IPS-20b (cell line): ENCODE results near the gene RPL9.

Source experiments
- H3K27ac ChIP-seq: one replicate; pipeline ENCODE4 v1.5.1; 2013; ENCODE audit warnings: low read length
- H3K27me3 ChIP-seq: 2 replicates; pipeline ENCODE4 v1.6.1; 2013; ENCODE audit warnings: mild to moderate bottlenecking, low read length, inconsistent platforms; ENCODE audit not compliant: insufficient read depth
- H3K36me3 ChIP-seq: 2 replicates; pipeline ENCODE4 v1.6.1; 2013; ENCODE audit warnings: low read depth, mild to moderate bottlenecking, inconsistent platforms, low read length, moderate library complexity; ENCODE audit not compliant: insufficient read depth
- H3K4me1 ChIP-seq: 2 replicates; pipeline ENCODE4 v1.6.1; 2013; ENCODE audit warnings: mild to moderate bottlenecking, control low read depth, inconsistent platforms, low read length, moderate library complexity; ENCODE audit not compliant: insufficient read depth
- H3K4me3 ChIP-seq: 2 replicates; pipeline ENCODE4 v1.5.1; 2013; ENCODE audit warnings: mild to moderate bottlenecking, low read length, inconsistent platforms
- H3K9ac ChIP-seq: 2 replicates; pipeline ENCODE4 v1.6.1; 2013; ENCODE audit warnings: low read depth, mild to moderate bottlenecking, inconsistent platforms, low read length, moderate library complexity
- H3K9me3 ChIP-seq: 2 replicates; pipeline ENCODE4 v1.6.1; 2013; ENCODE audit warnings: mild to moderate bottlenecking, low read depth, low read length, inconsistent platforms; ENCODE audit not compliant: insufficient read depth

RPL9 gene

DNA sequence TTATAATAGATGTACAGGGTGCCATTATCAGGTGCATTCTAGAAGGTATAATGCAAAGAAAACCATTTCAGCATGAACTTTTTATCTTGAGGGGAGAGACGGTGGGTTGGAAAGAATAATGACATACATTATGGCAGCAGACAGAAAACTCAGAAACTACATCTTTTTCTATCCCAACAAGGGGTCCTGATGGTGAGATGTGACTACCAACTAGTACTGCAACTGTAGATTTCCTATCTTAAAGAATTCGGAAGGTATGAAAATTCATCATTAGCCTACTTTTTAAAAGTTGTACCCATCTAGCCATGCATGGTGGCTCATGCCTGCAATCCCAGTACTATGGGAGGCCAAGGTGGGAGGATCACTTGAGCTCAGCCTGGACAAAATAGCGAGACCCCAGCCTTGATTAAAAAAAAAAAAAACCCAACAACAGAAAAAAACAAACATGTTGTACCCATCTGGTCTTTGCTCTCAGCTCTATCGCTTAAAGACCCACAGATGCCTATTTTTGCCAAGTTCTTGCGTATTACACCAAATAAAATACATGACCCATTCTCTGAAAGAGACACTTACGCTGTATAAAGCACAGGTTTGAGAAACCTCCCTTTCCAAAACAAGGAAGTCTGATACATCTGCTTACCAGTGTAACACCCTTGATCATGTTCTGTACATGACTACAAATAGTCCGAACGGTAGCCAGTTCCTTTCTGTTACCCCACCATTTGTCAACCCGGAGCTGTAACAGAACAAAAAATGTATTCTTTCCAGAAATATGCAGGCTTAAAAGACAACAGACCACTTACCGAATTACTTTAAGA, 1.6 kb downstream of the RPL9 start:
- Histone ChIP-seq H3K9ac (peak overlapping the region; percentile 99), H3K9me3 (no peaks in the 10 kb centered on the region), H3K27ac (peak overlapping the region; percentile 91), H3K4me1 (peaks cover 10% of the 10 kb centered on the region; the same call in 1 of the 2 replicates), H3K4me3 (peak overlapping the region; percentile 98), H3K36me3 (peaks cover 74% of the 10 kb centered on the region), H3K27me3 (no peaks in the 10 kb centered on the region)

DNA sequence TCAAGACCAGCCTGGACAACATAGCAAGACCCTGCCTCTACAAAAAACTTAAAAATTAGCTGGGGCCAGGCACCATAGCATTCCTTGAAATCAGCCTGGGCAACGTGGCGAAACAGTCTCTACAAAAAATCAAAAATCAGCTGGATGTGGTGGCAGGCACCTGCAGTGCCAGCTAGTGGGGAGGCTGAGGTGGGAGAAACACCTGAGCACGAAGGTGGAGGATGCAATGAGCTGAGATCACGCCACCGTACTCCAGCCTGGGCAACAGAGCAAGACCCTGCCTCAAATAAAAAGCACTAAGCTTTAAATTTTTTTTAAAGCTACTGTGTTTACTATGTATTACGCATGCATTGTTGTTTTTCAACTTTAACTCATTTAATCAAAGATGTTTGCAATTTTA, 3.2 kb downstream of the RPL9 start:
- peak overlapping the region; percentile 98; the same call in 1 of the 2 replicates for H3K4me3 ChIP-seq
- H3K9me3 ChIP-seq: no peaks in the 10 kb centered on the region
- peak overlapping the region; percentile 99; the same call in 1 of the 2 replicates for H3K9ac ChIP-seq
- no peaks in the 10 kb centered on the region for H3K27me3 ChIP-seq
- peaks cover 10% of the 10 kb centered on the region; the same call in 1 of the 2 replicates for H3K4me1 ChIP-seq
- H3K36me3 ChIP-seq: peaks cover 80% of the 10 kb centered on the region
- H3K27ac ChIP-seq: no peak overlapping the region

DNA sequence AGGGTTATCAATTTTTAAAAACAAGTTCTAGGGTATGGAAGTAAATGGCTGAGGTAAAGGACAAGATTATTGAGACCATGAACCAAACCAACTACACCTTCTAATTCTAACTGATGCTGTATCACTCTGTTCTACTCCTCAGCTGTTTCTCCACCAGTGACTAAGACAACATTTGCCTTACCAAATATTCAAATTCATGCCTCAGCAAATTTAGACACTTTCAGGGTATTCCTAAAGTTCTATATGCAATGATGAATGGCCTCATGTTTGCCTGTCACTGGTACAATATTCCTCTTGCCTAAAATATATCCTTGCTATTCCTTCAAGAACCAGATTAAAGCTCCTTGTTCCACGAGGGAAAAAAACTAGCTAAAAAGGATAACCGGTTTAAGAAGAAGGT, 5.0 kb downstream of the RPL9 start:
- no peak overlapping the region for H3K9ac ChIP-seq
- no peaks in the 10 kb centered on the region for H3K9me3 ChIP-seq
- no peaks in the 10 kb centered on the region for H3K27me3 ChIP-seq
- no peak overlapping the region for H3K27ac ChIP-seq
- peaks cover 86% of the 10 kb centered on the region for H3K36me3 ChIP-seq
- H3K4me3 ChIP-seq: no peak overlapping the region
- peaks cover 10% of the 10 kb centered on the region; the same call in 1 of the 2 replicates for H3K4me1 ChIP-seq

DNA sequence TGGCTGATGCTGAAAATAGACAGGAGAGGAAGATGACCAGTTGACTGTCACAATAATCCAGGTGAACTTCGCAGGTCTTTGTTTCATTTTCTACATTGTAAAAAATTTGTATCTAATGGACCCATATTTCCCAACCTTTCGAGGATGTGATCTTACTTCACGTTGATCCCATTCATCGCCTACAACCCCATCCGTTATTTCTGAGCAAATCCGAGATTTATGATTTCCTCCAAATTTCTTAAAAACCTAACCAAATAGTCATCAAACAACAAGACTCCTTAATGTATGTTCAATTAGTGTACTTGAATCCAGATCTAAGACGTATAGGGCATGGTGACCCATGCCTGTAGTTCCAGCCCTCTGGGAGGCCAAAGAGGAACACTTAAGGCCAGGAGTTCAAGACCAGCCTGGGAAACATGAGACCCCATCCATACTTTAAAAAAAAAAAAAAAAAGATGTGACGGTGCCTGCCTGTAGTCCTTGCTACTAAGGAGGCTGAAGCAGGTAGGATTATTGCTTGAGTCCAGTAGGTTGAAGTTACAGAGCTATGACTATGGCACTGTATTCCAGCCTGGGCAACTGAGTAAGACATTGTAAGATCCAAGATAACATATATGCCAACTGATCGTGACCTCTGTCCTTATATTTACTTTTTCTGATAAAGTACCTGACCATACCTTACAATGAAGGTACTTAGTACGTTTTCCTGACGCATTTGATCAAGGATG, 5.7 kb downstream of the RPL9 start:
- H3K9ac ChIP-seq: no peak overlapping the region
- H3K27ac ChIP-seq: no peak overlapping the region
- no peaks in the 10 kb centered on the region for H3K9me3 ChIP-seq
- H3K27me3 ChIP-seq: no peaks in the 10 kb centered on the region
- peaks cover 82% of the 10 kb centered on the region for H3K36me3 ChIP-seq
- H3K4me3 ChIP-seq: no peak overlapping the region
- peaks cover 10% of the 10 kb centered on the region; the same call in 1 of the 2 replicates for H3K4me1 ChIP-seq

DNA sequence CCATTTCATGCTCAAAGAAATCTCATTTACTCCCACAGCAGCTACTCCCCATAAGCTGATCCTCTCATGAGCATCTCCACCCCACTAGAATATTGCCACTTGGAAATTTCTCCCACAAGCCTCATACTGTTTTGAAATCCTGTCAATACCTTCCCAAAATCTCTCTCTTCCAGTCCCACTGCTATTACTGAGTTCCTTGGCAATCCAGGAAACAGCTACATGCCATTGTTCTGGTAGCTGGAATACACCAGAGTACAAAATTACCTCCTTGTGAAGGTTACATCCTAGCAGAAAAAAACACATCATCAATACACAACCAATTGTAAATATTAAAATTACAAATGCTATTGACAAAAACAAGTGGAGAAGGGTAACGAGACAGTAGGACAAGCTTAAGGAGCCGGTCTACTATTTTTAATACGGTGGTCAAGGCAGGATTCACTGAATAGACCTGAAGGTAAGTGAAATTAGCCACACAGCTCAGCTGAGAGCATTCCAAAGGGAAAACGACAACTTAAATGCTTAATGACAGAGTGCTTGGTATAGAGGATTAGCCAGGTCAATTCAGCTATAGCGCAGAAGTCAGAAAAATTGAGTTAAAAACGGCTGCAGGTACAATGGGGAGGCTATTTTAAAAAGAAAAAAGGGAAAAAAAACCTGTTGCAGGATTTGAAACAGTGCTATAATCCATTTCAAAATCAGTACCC, 6.4 kb downstream of the RPL9 start:
- Histone ChIP-seq H3K9me3 (no peaks in the 10 kb centered on the region), H3K4me1 (peaks cover 11% of the 10 kb centered on the region; the same call in 1 of the 2 replicates), H3K9ac (no peak overlapping the region), H3K27me3 (no peaks in the 10 kb centered on the region), H3K36me3 (peaks cover 75% of the 10 kb centered on the region), H3K27ac (no peak overlapping the region), H3K4me3 (no peak overlapping the region)

DNA sequence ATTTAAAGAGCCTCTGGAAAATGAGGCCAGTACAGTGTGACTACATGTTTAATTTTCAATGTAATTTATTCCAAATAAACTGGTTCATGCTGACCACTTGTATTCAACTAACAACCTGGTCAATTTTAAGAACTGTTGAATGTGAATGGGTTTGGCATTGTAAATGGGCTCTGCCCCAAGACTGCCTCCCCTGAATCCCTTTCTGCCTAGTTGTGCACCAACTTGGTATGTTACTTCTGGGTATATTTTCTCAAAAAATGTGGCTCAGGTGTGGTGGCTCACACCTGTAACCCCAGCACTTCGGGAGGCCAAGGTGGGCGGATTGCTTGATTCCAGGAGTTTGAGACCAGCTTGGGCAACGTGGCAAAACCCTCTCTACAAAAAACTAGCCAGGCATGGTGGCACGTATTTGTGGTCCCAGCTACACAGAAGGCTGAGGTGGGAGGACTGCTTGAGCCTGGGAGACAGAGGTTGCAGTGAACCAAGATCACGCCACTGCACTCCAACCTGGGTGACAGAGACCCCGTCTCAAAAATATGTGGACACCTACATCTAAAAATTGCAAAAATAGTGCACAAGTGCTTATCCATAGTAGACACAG, 7.2 kb downstream of the RPL9 start:
- Histone ChIP-seq H3K9me3 (no peaks in the 10 kb centered on the region), H3K36me3 (peaks cover 67% of the 10 kb centered on the region), H3K27ac (no peak overlapping the region), H3K4me3 (no peak overlapping the region), H3K4me1 (peaks cover 5% of the 10 kb centered on the region; the same call in 1 of the 2 replicates), H3K27me3 (peaks cover 1% of the 10 kb centered on the region; the same call in 1 of the 2 replicates), H3K9ac (no peak overlapping the region)

DNA sequence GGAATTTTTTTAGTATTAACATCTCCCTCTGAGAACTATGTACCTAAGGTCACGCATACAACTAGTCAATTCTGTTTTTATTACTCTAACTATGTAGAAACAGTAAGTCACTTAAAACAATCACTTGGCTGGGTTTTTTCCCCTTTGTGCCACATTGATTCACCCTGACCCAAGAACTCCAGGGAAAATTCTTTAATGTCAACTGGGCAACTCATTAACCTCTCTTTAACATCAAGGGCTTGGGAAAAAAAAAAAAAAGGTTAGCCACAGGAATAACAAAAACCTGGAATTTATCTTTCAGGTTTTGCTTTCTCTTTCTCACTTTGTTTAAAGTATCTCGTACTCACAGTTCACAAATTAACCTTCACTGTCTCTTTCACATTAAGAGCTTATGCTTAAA, 8.1 kb downstream of the RPL9 start:
- H3K27ac ChIP-seq: no peak overlapping the region
- no peak overlapping the region for H3K9ac ChIP-seq
- H3K4me3 ChIP-seq: no peak overlapping the region
- H3K4me1 ChIP-seq: peaks cover 4% of the 10 kb centered on the region; the same call in 1 of the 2 replicates
- peaks cover 58% of the 10 kb centered on the region for H3K36me3 ChIP-seq
- peaks cover 8% of the 10 kb centered on the region; the same call in 1 of the 2 replicates for H3K27me3 ChIP-seq
- no peaks in the 10 kb centered on the region for H3K9me3 ChIP-seq

DNA sequence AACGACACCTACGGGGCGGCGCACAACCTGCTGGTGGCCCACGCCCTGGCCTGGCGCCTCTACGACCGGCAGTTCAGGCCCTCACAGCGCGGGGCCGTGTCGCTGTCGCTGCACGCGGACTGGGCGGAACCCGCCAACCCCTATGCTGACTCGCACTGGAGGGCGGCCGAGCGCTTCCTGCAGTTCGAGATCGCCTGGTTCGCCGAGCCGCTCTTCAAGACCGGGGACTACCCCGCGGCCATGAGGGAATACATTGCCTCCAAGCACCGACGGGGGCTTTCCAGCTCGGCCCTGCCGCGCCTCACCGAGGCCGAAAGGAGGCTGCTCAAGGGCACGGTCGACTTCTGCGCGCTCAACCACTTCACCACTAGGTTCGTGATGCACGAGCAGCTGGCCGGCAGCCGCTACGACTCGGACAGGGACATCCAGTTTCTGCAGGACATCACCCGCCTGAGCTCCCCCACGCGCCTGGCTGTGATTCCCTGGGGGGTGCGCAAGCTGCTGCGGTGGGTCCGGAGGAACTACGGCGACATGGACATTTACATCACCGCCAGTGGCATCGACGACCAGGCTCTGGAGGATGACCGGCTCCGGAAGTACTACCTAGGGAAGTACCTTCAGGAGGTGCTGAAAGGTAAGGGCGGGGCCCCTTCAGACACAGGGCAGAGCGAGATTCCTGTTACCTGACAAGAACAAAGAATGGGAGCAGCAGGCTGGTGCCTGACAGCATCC, 11.7 kb downstream of the RPL9 start:
- peaks cover 4% of the 10 kb centered on the region; the same call in 1 of the 2 replicates for H3K4me1 ChIP-seq
- no peaks in the 10 kb centered on the region for H3K9me3 ChIP-seq
- H3K27ac ChIP-seq: no peak overlapping the region
- peak overlapping the region; percentile 77 for H3K4me3 ChIP-seq
- H3K9ac ChIP-seq: peak overlapping the region; percentile 51; the same call in 1 of the 2 replicates
- H3K36me3 ChIP-seq: peaks cover 22% of the 10 kb centered on the region
- H3K27me3 ChIP-seq: peaks cover 8% of the 10 kb centered on the region; the same call in 1 of the 2 replicates

DNA sequence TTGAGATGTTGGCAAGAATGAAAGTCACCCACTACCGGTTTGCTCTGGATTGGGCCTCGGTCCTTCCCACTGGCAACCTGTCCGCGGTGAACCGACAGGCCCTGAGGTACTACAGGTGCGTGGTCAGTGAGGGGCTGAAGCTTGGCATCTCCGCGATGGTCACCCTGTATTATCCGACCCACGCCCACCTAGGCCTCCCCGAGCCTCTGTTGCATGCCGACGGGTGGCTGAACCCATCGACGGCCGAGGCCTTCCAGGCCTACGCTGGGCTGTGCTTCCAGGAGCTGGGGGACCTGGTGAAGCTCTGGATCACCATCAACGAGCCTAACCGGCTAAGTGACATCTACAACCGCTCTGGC, 12.3 kb downstream of the RPL9 start:
- H3K9me3 ChIP-seq: no peaks in the 10 kb centered on the region
- peak overlapping the region; percentile 51; the same call in 1 of the 2 replicates for H3K9ac ChIP-seq
- H3K36me3 ChIP-seq: peaks cover 16% of the 10 kb centered on the region
- peak overlapping the region; percentile 77; the same call in 1 of the 2 replicates for H3K4me3 ChIP-seq
- H3K27ac ChIP-seq: no peak overlapping the region
- peaks cover 8% of the 10 kb centered on the region; the same call in 1 of the 2 replicates for H3K27me3 ChIP-seq
- peaks cover 4% of the 10 kb centered on the region; the same call in 1 of the 2 replicates for H3K4me1 ChIP-seq

DNA sequence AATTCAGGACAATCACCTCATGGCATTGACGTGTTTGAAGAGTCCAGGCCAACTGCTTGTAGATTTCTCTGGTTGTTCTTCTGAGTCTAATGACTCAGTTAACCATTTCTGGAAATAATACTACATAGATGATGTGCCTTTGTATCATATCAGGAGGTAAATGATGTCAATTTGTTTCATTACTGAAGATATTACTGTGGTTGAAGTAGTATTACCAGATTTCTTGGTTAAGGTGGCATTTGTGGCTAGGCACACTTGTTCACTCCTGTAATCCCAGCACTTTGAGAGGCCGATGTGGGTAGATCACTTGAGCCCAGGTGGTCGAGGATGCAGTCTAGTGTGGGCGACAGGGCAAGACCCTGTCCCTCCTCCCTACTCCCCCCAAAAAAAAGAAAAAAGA, 15.7 kb downstream of the RPL9 start:
- Histone ChIP-seq H3K9me3 (no peaks in the 10 kb centered on the region), H3K27ac (no peak overlapping the region), H3K4me1 (peaks cover 4% of the 10 kb centered on the region; the same call in 1 of the 2 replicates), H3K9ac (no peak overlapping the region), H3K36me3 (no peaks in the 10 kb centered on the region), H3K4me3 (no peak overlapping the region), H3K27me3 (peaks cover 8% of the 10 kb centered on the region; the same call in 1 of the 2 replicates)
